Transverse colon (tissue), 4 donors: Measurements from ENCODE around the gene HOXB2. TPM values are rescaled to one million over a fixed set of nuclear protein-coding genes. Genes with fewer than 3 reads are reported as not detected.

Source experiments
- DNase-seq: peaks from one replicate; pipeline ENCODE4 v3.0.0-alpha.2; 2019
- H3K27ac ChIP-seq, 4 donors: fragments of 200-600 bp; sonication (generic); 2 replicates each; pipeline ENCODE4 v1.5.1; 2016 to 2018; ENCODE audit warnings: inconsistent platforms in 4 of 4
- H3K27me3 ChIP-seq: fragments of 200-600 bp; sonication (generic); 2 replicates; pipeline ENCODE4 v1.5.1; 2017; ENCODE audit warnings: inconsistent platforms
- H3K36me3 ChIP-seq, 4 donors: fragments of 200-600 bp; sonication (generic); 2 replicates each; pipeline ENCODE4 v1.5.1; 2017 to 2019; ENCODE audit warnings: inconsistent platforms in 4 of 4
- H3K4me1 ChIP-seq, 4 donors: fragments of 200-600 bp; sonication (generic); 2 replicates each; pipeline ENCODE4 v1.5.1; 2017 to 2020; ENCODE audit warnings: inconsistent platforms in 4 of 4
- H3K4me3 ChIP-seq, 4 donors: fragments of 200-600 bp; sonication (generic); 1 replicate in 1 of 4; 2 replicates in 3 of 4; pipeline versions ENCODE4 v1.5.1 to v1.6.1; 2017 to 2019; ENCODE audit warnings: inconsistent platforms in 4 of 4
- H3K9me3 ChIP-seq, 2 donors: fragments of 200-600 bp; sonication (generic); 2 replicates each; pipeline ENCODE4 v1.5.1; 2017 to 2019; ENCODE audit warnings: inconsistent platforms in 2 of 2
- EP300 ChIP-seq: sonication (generic); formaldehyde crosslinking; IDR thresholded peaks from one replicate; pipeline ENCODE4 v1.6.1; 2017; ENCODE audit warnings: antibody characterized with exemption, low read depth
- POLR2A ChIP-seq: fragments of 450-650 bp; IDR thresholded peaks from one replicate; pipeline ENCODE4 v1.6.1; 2016; ENCODE audit warnings: antibody characterized with exemption, mild to moderate bottlenecking, moderate library complexity
- POLR2AphosphoS5 ChIP-seq, 3 donors: sonication (generic); formaldehyde crosslinking; IDR thresholded peaks; one replicate each; pipeline ENCODE4 v1.6.1; 2016; ENCODE audit warnings: antibody characterized with exemption in 3 of 3
- WGBS, 2 donors: methylation state at CpG; one replicate each; pipeline ENCODE4 v1.1.5; 2018; ENCODE audit warnings: low coverage in 1 of 2; 5-methylcytosine and 5-hydroxymethylcytosine counted together
- in situ Hi-C, 4 donors: fragments of 200-750 bp; cut with MboI; loops; one replicate each; pipeline versions ENCODE4 v1.15.0 to v1.15.1; 2017; ENCODE audit warnings: low sequenced_read_pairs in 3 of 4, low pct_ligation_motif_present in 1 of 4, low pct_unique_long_range_greater_than_20kb in 1 of 4
- intact Hi-C: fragments of 100-400 bp; cut with DNase I; formaldehyde crosslinking; loops from one replicate; pipeline ENCODE4 v1.15.1; 2023; ENCODE audit warnings: low total_unique reads
- total RNA-seq, 4 donors: library from RNA; depleted of rRNA; stranded (reverse); fragments of >200 nt; gene quantifications; one replicate each; pipeline ENCODE4 v1.1.0, GENCODE V29; 2016
- TF ChIP-seq, protein P1 (sequence below), 5 experiments: fragments of 200-600 bp in 3 of 5; fragments of 450-650 bp in 2 of 5; sonication (generic) in 3 of 5; IDR thresholded peaks; 1 replicate in 2 of 5; 2 replicates in 3 of 5; pipeline ENCODE4 v1.5.1; 2016 to 2017; ENCODE audit warnings: antibody characterized with exemption in 5 of 5, inconsistent platforms in 3 of 5, mild to moderate bottlenecking in 2 of 5, moderate library complexity in 1 of 5

The HOXB2 gene
- total RNA-seq, 4 donors from 2014 or later: 13.5 to 93.9 (median 13.8) TPM; not detected in 1

DNA sequence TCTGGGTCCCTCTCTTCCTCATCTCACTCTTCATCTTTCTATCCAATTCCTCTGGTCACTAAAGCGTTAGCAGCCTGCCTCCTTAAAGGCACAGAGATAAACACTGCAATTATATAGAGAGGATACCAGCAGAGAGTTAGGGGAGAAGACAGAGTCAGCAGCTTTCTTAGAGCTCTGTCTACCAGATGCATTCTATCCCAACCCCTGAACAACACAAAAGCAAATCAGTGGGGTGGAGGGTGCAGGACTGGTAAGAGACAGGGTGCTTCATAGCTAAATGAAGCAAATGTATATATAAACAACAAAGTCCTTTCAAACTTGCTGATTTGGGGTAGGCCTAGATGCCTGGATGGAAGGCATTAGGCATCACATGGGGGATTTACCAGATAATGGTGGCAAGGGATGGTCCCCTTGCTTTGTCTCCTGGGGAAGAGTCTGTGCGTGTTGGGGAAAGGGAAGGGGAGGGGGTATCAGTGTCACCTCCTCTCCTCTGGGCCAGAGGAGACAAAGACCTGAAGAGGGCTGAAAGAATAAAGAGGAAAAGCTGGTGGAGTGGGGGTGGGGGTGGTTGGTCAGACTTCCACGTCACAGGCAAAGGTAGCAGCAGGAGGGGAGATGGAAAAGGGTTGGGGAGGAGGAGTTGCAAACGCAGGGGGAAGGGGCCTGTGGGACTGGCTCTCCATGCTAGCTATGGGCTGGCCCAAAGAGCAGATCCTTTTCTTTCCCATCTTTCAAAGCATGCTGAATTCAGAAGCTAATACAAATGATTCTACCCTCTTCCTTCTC lies 21.2 kb upstream of the HOXB2 start:
- no peak overlapping the region for H3K4me3 ChIP-seq
- intact Hi-C loops: no loop called here
- H3K9me3 ChIP-seq: no peaks in the 10 kb centered on the region
- DNase-seq: no peak
- H3K4me1 ChIP-seq: peaks cover 34 to 95% (median 70%) of the 10 kb centered on the region in 4 donors
- in situ Hi-C loops: no loop called here
- 70 to 77% methylated on average over 2 to 4 of the region's 4 CpGs for WGBS, 2 donors
- no peaks in the 10 kb centered on the region for H3K27me3 ChIP-seq
- TF ChIP-seq, protein P1, sequence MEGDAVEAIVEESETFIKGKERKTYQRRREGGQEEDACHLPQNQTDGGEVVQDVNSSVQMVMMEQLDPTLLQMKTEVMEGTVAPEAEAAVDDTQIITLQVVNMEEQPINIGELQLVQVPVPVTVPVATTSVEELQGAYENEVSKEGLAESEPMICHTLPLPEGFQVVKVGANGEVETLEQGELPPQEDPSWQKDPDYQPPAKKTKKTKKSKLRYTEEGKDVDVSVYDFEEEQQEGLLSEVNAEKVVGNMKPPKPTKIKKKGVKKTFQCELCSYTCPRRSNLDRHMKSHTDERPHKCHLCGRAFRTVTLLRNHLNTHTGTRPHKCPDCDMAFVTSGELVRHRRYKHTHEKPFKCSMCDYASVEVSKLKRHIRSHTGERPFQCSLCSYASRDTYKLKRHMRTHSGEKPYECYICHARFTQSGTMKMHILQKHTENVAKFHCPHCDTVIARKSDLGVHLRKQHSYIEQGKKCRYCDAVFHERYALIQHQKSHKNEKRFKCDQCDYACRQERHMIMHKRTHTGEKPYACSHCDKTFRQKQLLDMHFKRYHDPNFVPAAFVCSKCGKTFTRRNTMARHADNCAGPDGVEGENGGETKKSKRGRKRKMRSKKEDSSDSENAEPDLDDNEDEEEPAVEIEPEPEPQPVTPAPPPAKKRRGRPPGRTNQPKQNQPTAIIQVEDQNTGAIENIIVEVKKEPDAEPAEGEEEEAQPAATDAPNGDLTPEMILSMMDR (IDR thresholded peaks at IDR 0.05): no peak
- TF ChIP-seq POLR2AphosphoS5 (IDR thresholded peaks at IDR 0.05) (no peak), POLR2A (no peak), EP300 (no peak)
- peak overlapping the region; percentile 91 to 95 (median 94) for H3K27ac ChIP-seq
- no peaks in the 10 kb centered on the region for H3K36me3 ChIP-seq

DNA sequence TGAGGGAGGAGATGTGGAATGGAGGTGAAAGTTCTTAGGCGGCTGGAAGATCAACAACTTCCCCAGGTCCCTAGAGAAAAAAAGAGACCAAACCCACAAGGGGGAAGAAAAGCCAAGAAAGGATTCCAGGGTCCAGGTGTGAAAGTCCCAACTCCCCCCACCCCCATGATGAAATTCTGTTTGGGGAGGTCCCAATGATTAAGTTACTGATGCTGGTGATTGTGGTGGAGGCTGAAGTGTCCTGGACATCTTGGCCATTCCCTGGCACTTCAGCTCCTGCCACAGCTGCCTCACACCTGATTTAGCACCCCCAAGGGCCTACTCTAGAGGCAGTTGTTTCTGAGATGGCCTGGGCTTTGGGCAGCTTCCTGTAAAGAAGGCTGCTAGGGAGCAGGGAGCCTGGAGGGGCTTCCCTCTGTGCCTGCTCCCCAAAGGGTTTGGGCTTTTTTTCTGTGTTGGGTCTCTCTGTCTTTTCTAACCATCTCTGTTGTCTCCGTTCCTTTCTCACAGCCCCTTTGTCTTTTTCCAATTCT lies 20.2 kb upstream of the HOXB2 start:
- no peak for DNase-seq
- Histone ChIP-seq H3K27ac (peak overlapping the region; percentile 89 to 95 (median 94)), H3K4me1 (peaks cover 37 to 95% (median 70%) of the 10 kb centered on the region in 4 donors), H3K4me3 (no peak overlapping the region), H3K36me3 (no peaks in the 10 kb centered on the region), H3K9me3 (no peaks in the 10 kb centered on the region), H3K27me3 (no peaks in the 10 kb centered on the region)
- intact Hi-C loops: no loop called here
- in situ Hi-C loops: no loop called here
- TF ChIP-seq EP300 (no peak), POLR2A (no peak), POLR2AphosphoS5 (IDR thresholded peaks at IDR 0.05) (no peak)
- TF ChIP-seq, protein P1 (IDR thresholded peaks at IDR 0.05): no peak
- 63 to 80% methylated on average over 2 of the region's 2 CpGs for WGBS, 2 donors

DNA sequence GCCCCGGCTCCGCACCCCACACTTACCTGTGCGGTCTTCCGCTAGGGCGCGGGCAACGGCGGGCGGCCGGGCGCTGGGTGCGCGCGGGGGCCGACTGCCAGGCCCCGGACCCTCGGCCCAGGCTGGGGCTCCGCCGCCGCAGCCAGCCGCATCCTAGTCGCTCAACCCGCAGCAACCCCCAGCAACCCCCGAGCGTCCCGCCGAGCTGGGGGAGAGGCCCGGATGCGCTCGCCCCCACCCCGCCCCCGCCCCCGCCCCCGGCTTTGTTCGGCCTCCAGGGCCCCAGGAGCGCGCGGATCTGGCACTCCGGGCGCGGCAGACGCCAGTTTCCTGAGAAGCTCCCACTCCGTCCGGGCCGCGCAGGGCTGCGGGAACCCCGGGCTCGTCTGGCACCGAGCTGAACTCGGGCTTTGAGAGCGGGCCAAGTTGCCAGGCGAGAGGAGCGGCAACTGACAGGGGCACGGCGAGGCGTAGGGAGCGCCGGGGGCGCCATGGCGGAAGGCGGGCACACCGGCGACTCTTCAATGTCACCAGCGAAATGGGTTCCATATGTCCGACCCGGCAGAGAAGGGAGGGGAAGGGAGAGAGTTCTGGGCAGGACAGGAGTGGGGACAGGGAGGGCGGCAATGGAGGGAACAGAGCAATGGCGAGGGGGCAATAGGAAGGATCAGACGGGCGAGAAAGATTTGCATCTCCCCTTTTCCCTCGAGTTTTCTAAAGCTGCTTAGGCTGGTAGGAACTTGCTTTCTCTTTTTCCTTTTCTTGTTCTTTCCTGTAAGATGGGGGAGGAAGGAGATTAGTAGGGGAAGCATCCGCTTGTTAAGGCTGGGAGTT lies 19.5 kb upstream of the HOXB2 start:
- Histone ChIP-seq H3K27me3 (no peaks in the 10 kb centered on the region), H3K4me1 (peaks cover 44 to 95% (median 69%) of the 10 kb centered on the region in 4 donors), H3K27ac (peak overlapping the region; percentile 89 to 95 (median 94)), H3K9me3 (no peaks in the 10 kb centered on the region), H3K4me3 (peak overlapping the region; percentile 2 to 41 (median 24)), H3K36me3 (no peaks in the 10 kb centered on the region)
- intact Hi-C loops: no loop called here
- DNase-seq: no peak
- in situ Hi-C loops: no loop called here
- TF ChIP-seq POLR2AphosphoS5 (IDR thresholded peaks at IDR 0.05): no peak
- TF ChIP-seq EP300: no peak
- TF ChIP-seq POLR2A: no peak
- TF ChIP-seq, protein P1 (IDR thresholded peaks at IDR 0.05): no peak
- WGBS, 2 donors: 56 to 60% methylated on average over 1 to 65 of the region's 73 CpGs

DNA sequence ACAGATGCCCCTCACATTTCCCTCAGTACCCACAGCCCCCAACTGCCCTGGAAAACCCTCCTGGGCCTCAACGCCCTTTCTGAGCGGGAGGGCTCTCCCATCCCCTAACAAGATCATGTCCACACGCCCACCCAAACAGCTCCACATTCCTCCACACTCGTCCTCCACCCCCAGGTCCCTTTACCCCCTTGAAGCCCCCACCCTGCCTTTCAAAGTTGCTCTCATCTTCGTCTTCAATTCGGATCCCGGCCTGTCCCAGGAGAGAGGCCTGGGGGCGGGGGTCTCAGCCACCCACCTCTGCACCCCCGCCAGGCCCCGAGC lies 18.9 kb upstream of the HOXB2 start:
- WGBS, 2 donors: 66 to 88% methylated on average over 3 to 10 of the region's 10 CpGs
- no peak for DNase-seq

More for the DNA sequence above, 18.9 kb upstream of the HOXB2 start:
- Histone ChIP-seq H3K27me3 (no peaks in the 10 kb centered on the region), H3K27ac (peak overlapping the region; percentile 89 to 95 (median 94)), H3K36me3 (no peaks in the 10 kb centered on the region), H3K4me3 (peak overlapping the region in 3 of 4 donors; percentile 23 to 41 (median 25)), H3K9me3 (no peaks in the 10 kb centered on the region), H3K4me1 (peaks cover 49 to 95% (median 69%) of the 10 kb centered on the region in 4 donors)
- no peak for TF ChIP-seq EP300
- TF ChIP-seq POLR2A: no peak
- TF ChIP-seq, protein P1 (IDR thresholded peaks at IDR 0.05): no peak
- no peak for TF ChIP-seq POLR2AphosphoS5 (IDR thresholded peaks at IDR 0.05)
- intact Hi-C loops: no loop called here
- in situ Hi-C loops: no loop called here
